ENCODE measurements around the gene CBY1. TPM values are rescaled to one million over a fixed set of nuclear protein-coding genes. Genes with fewer than 3 reads are reported as not detected.

CBY1 gene
- total and polyA plus RNA-seq, 9 of the 15 experiments (the other 6 are each of a cell fraction or from before 2014, with no cell fraction given): 5.7 to 19.7 (median 10.8) TPM

- TF ChIP-seq GTF3C2 (IDR thresholded peaks at IDR 0.05; ENCODE audit: borderline replicate concordance, extremely low read depth, insufficient read length) (no peak), CEBPZ (IDR thresholded peaks at IDR 0.05; ENCODE audit: borderline replicate concordance, low read depth, low read length) (no peak), ZBED1 (IDR thresholded peaks at IDR 0.05) (peak; percentile 71; the same call in 1 of the 2 replicates), HCFC1 (IDR thresholded peaks at IDR 0.05; ENCODE audit: low read depth, low read length) (peak; percentile 87), LARP7 (IDR thresholded peaks at IDR 0.05) (no peak), RBM22 (IDR thresholded peaks at IDR 0.05; ENCODE audit: low read depth, low read length, poor library complexity, severe bottlenecking) (peak; percentile 31), SMAD1 (IDR thresholded peaks at IDR 0.05; ENCODE audit: low read depth, low read length, partially characterized antibody) (no peak), ZNF239 (CRISPR knock-in tag; IDR thresholded peaks at IDR 0.05) (0 out of 2 replicates have a peak, but pooled peaks have one; percentile 15), ZNF639 (CRISPR knock-in tag; conservative IDR thresholded peaks at IDR 0.05 in 1 of 2, IDR thresholded peaks at IDR 0.05 in 1 of 2) (peak in 1 of 2 experiments; percentile 70; a peak in 2 of 4 replicates), ZNF584 (CRISPR knock-in tag; IDR thresholded peaks at IDR 0.05; ENCODE audit: low read depth) (no peak), RBFOX2 (IDR thresholded peaks at IDR 0.05; ENCODE audit: low read depth, low read length) (peak; percentile 97), TAF7 (tag; IDR thresholded peaks at IDR 0.05) (peak; percentile 80), GTF2F1 (IDR thresholded peaks at IDR 0.05; ENCODE audit: low read depth, low read length) (peak; percentile 77), SIX5 (IDR thresholded peaks at IDR 0.05; ENCODE audit: borderline replicate concordance in 1 of 2, insufficient read depth in 1 of 2, low read depth in 1 of 2, low read length in 2 of 2) (peak; percentile 12 to 43; a peak in 2 of 4 replicates), HDAC3 (IDR thresholded peaks at IDR 0.05; ENCODE audit: borderline replicate concordance, partially characterized antibody) (no peak), STAG1 (CRISPR knock-in tag; IDR thresholded peaks at IDR 0.05; ENCODE audit: borderline replicate concordance) (no peak), ZNF184 (CRISPR knock-in tag; IDR thresholded peaks at IDR 0.05) (no peak), CTBP1 (IDR thresholded peaks at IDR 0.05; ENCODE audit: borderline replicate concordance) (peak; percentile 63; the same call in 1 of the 2 replicates), RB1 (IDR thresholded peaks at IDR 0.05; ENCODE audit: low read depth) (peak; percentile 92), MCM5 (IDR thresholded peaks at IDR 0.05; ENCODE audit: low read depth) (no peak)
Observed at GRCh38 chr22:38681582-38682335, 25.3 kb downstream of the CBY1 start, which contains the start of gene TOMM22 (continued).
